Stimulated activated naive CD8-positive, alpha-beta T cell treated with anti-CD3 and anti-CD28 coated beads, Interleukin-15, amount 100 ng/mL, for 72 hours (primary cell): ENCODE results near the gene SFRP5.
A peak's percentile ranks its signal among the peaks of the same experiment; 100 is the strongest.

Experiments
- ATAC-seq: fragments of 150-1000 bp; cut with Tn5 transposase; 2 replicates; pipeline ENCODE4 v1.10.0; 2021; ENCODE audit warnings: mild to moderate bottlenecking, moderate library complexity
- DNase-seq, 2 donors: peaks; one replicate each; pipeline ENCODE4 v3.0.0; 2021 to 2022
- H3K27ac Mint-ChIP-seq, 2 donors: one replicate each; pipeline ENCODE4 v1.8.0; 2022; ENCODE audit warnings: mild to moderate bottlenecking in 2 of 2, mixed read lengths in 2 of 2, moderate library complexity in 2 of 2
- H3K27me3 Mint-ChIP-seq: one replicate; pipeline ENCODE4 v1.8.0; 2022; ENCODE audit warnings: mixed read lengths
- H3K4me1 Mint-ChIP-seq: one replicate; pipeline ENCODE4 v1.8.0; 2022; ENCODE audit warnings: mild to moderate bottlenecking, mixed read lengths
- H3K4me3 Mint-ChIP-seq, 2 donors: one replicate each; pipeline ENCODE4 v1.8.0; 2022; ENCODE audit warnings: mild to moderate bottlenecking in 2 of 2, mixed read lengths in 2 of 2, moderate library complexity in 1 of 2
- H3K9me3 Mint-ChIP-seq, 2 donors: one replicate each; pipeline ENCODE4 v1.8.0; 2022; ENCODE audit warnings: mixed read lengths in 2 of 2

The SFRP5 gene

DNA sequence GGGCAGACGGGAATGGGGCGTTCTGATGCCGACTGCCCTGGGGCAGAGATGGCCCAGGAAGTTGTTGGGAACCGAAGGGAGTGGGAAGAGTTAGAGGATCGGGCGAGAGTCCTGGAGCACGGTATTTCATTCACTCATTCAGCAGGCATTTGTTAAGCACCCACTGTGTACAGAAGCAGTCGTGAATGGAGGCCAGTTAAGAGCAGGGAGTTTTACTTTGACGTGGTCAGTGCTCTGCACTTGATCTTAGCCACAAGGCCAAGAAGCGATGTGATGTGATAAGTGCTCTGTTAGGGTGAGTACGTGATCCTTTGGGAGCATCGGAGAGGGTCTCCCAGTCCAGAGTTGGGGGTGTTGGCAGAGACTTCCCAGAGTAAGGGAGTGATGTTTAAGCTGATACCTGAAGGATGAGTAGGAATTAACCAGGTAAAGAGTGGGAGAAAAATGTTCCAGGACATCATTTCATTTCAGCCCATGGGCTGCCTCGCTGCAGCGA is 34.0 kb downstream of the SFRP5 start:
- no peak for DNase-seq
- peaks cover 0 to 8% of the 10 kb centered on the region in 2 donors for H3K9me3 Mint-ChIP-seq
- peak; percentile 43 for ATAC-seq
- peak overlapping the region; percentile 88 to 98 for H3K4me3 Mint-ChIP-seq
- no peaks in the 10 kb centered on the region for H3K27me3 Mint-ChIP-seq
- peaks cover 65% of the 10 kb centered on the region for H3K4me1 Mint-ChIP-seq
- H3K27ac Mint-ChIP-seq = peak overlapping the region; percentile 87 to 98

- DNase-seq (peak; percentile 94 to 97), ATAC-seq (peak; percentile 87)
- Mint-ChIP-seq H3K4me3 (peak within 1 kb of the TSS; percentile 88 to 98), H3K4me1 (peaks cover 60% of the 10 kb centered on the region), H3K9me3 (peaks cover 0 to 8% of the 10 kb centered on the region in 2 donors), H3K27ac (peak within 1 kb of the TSS; percentile 97 to 98), H3K27me3 (no peaks in the 10 kb centered on the region)
Observed at GRCh38 chr10:97736902-97737769, 34.7 kb downstream of the SFRP5 start, which contains the start of gene ZFYVE27. Gene ZFYVE27 (plus strand): TSS chr10:97737128. CDS start chr10:97738478, 1,350 bp downstream.

DNA sequence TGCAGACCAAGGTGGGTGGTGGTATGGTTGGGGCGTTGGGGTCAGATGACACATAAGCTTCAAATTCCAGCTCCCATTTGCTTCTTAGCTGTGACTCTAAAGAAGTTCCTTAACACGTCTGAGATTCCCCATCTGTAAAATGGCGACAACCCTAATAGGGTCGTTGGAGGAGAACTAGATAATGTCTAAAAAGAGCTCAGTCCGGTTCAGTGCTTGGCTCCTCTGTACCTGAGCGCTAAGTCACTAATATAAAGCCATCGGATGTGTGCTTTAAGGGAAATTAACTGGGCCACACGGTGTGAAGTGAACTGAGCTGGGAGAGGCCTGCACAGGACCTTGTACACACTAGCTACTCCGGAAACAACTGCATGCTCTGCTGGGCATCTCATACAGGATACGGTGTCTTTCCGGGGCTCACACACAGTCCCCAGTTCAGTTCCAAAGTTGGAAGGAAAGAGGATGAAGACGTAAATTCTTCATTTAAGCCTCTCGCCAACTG is 35.3 kb downstream of the SFRP5 start:
- ATAC-seq = peak; percentile 45
- Mint-ChIP-seq H3K27ac (peak overlapping the region; percentile 97 to 98), H3K9me3 (peaks cover 0 to 8% of the 10 kb centered on the region in 2 donors), H3K4me3 (peak overlapping the region; percentile 88 to 98), H3K4me1 (peaks cover 53% of the 10 kb centered on the region), H3K27me3 (no peaks in the 10 kb centered on the region)
- DNase-seq = no peak

GRCh38 chr10:97734021-97734420 is 37.8 kb downstream of the SFRP5 start:
- ATAC-seq = no peak
- no peak for DNase-seq
- H3K4me3 Mint-ChIP-seq = no peak overlapping the region
- H3K9me3 Mint-ChIP-seq = peaks cover 0 to 8% of the 10 kb centered on the region in 2 donors
- peaks cover 30% of the 10 kb centered on the region for H3K4me1 Mint-ChIP-seq
- H3K27ac Mint-ChIP-seq = no peak overlapping the region
- H3K27me3 Mint-ChIP-seq = peaks cover 5% of the 10 kb centered on the region

GRCh38 chr10:97733256-97733655 is 38.5 kb downstream of the SFRP5 start:
- no peak for DNase-seq
- peaks cover 0 to 8% of the 10 kb centered on the region in 2 donors for H3K9me3 Mint-ChIP-seq

DNA sequence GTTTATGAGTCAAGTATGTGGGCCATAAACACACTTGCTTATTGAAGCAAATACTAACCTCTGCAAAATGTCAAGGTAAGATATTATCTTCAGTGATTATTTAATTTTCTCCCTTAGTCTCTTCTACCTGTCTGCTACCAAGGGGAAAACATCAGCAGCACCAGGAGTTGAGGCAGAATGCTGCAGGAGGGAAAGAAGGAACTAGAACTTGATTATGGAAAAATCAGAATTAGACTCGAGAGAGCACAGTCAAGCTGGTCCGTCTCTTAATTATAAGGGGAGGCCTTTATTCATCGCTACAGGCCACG is 39.8 kb downstream of the SFRP5 start:
- no peak for ATAC-seq

More at GRCh38 chr10:97733256-97733655, 38.5 kb downstream of the SFRP5 start:
- Mint-ChIP-seq H3K27me3 (peaks cover 7% of the 10 kb centered on the region), H3K4me1 (peaks cover 24% of the 10 kb centered on the region), H3K27ac (no peak overlapping the region), H3K4me3 (no peak overlapping the region)
- ATAC-seq = no peak

DNA sequence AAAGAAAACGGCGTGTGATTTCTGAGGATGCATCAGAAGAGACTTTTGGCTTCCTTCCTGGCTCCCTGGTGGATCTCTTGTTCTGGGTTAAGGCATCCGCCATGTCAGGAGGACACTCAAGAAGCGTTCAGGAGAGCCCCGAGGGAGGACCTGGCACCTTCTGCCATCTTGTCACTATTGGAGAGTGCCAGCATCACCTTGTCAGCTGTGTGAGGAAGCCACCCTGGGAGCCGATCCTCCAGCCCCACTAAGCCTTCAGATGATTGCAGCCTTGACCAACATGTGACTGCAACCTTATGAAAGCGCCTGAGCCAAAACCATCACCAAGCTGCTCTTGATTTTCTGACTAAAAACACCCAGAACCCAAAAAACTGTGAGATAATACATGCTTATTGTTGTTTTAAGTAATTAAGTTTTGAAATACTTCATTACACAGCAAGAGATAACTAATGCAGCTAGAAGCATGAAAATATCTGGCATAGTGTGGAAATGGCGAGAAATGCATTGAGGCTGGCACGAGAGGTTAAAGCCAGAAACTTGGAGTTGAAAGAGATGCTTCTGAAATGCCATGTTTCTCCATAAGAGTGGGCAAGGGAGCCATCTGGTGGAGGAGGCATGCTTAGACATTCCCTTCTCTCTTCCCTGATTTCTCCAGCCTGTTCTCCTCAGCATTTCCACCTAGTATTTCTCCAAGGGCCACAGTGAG is 40.3 kb downstream of the SFRP5 start:
- peak; percentile 52 for ATAC-seq
- peaks cover 0 to 8% of the 10 kb centered on the region in 2 donors for H3K9me3 Mint-ChIP-seq
- H3K27ac Mint-ChIP-seq = no peak overlapping the region
- peaks cover 7% of the 10 kb centered on the region for H3K27me3 Mint-ChIP-seq
- peak; percentile 30 to 34 for DNase-seq
- peaks cover 10% of the 10 kb centered on the region for H3K4me1 Mint-ChIP-seq
- no peak overlapping the region for H3K4me3 Mint-ChIP-seq

More for the DNA sequence above, 39.8 kb downstream of the SFRP5 start:
- Mint-ChIP-seq H3K4me3 (no peak overlapping the region), H3K27ac (no peak overlapping the region), H3K4me1 (peaks cover 15% of the 10 kb centered on the region), H3K9me3 (peaks cover 0 to 8% of the 10 kb centered on the region in 2 donors), H3K27me3 (peaks cover 7% of the 10 kb centered on the region)
- DNase-seq = no peak

DNA sequence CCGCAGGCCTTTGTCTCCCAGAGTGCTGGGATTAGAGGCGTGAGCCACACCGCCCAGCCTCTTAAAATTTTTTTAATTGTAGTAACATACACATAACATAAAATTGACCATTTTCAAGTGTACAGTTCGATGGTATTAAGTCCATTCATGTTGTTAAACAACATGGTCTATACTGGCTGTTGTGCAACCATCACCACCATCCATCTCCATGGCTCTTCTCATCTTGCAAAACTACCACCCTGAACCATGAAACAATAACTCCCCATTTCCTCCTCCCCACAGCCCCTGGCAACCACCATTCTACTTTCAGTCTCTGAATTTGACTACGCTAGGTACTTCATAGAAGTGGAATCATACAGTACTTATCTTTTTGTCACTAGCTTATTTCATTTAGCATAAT is 42.8 kb downstream of the SFRP5 start:
- Mint-ChIP-seq H3K4me3 (no peak overlapping the region), H3K9me3 (no peaks in the 10 kb centered on the region), H3K27ac (no peak overlapping the region), H3K4me1 (no peaks in the 10 kb centered on the region), H3K27me3 (peaks cover 7% of the 10 kb centered on the region)
- no peak for ATAC-seq
- DNase-seq = no peak

GRCh38 chr10:97726636-97727178 is 45.1 kb downstream of the SFRP5 start:
- no peak overlapping the region for H3K27ac Mint-ChIP-seq
- DNase-seq = no peak
- no peaks in the 10 kb centered on the region for H3K9me3 Mint-ChIP-seq
- H3K4me1 Mint-ChIP-seq = no peaks in the 10 kb centered on the region
- peaks cover 7% of the 10 kb centered on the region for H3K27me3 Mint-ChIP-seq
- no peak for ATAC-seq
- H3K4me3 Mint-ChIP-seq = no peak overlapping the region

GRCh38 chr10:97724341-97724941 is 47.4 kb downstream of the SFRP5 start:
- Mint-ChIP-seq H3K4me1 (no peaks in the 10 kb centered on the region), H3K9me3 (no peaks in the 10 kb centered on the region), H3K27me3 (peaks cover 7% of the 10 kb centered on the region), H3K4me3 (no peak overlapping the region), H3K27ac (no peak overlapping the region)
- no peak for ATAC-seq
- DNase-seq = no peak

- Mint-ChIP-seq H3K4me3 (no peak overlapping the region), H3K9me3 (no peaks in the 10 kb centered on the region), H3K27ac (no peak overlapping the region), H3K4me1 (no peaks in the 10 kb centered on the region), H3K27me3 (no peaks in the 10 kb centered on the region)
- no peak for ATAC-seq
- DNase-seq = no peak
Observed at GRCh38 chr10:97723001-97723400, 48.8 kb downstream of the SFRP5 start.

- Mint-ChIP-seq H3K4me3 (no peak overlapping the region), H3K27ac (no peak overlapping the region), H3K27me3 (no peaks in the 10 kb centered on the region)
Observed at GRCh38 chr10:97721871-97722780, 49.7 kb downstream of the SFRP5 start.

DNA sequence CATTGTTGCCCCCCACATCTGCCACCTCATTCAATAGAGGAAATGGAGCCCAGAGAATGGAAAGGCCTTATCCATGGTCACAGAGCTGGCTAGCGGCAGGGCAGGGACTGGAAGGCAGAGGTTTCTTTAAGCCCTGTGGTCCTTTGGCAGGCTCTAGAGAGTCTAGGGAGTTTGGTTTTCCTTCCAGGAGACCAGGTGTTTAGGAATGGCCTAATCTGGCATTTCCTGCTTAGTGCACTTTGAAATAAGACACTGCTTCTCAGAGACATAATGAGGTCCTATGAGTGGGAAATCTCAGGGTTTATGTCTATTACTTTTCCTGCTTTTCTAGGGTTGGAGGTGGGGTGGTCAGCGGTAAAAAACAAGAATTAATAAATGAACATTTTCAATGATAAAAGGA is 52.2 kb downstream of the SFRP5 start:
- Mint-ChIP-seq H3K9me3 (no peaks in the 10 kb centered on the region), H3K27ac (no peak overlapping the region), H3K27me3 (no peaks in the 10 kb centered on the region), H3K4me1 (no peaks in the 10 kb centered on the region), H3K4me3 (no peak overlapping the region)
- DNase-seq (no peak), ATAC-seq (no peak)

More at GRCh38 chr10:97721871-97722780, 49.7 kb downstream of the SFRP5 start:
- ATAC-seq = no peak
- no peaks in the 10 kb centered on the region for H3K9me3 Mint-ChIP-seq
- DNase-seq = no peak
- no peaks in the 10 kb centered on the region for H3K4me1 Mint-ChIP-seq

DNA sequence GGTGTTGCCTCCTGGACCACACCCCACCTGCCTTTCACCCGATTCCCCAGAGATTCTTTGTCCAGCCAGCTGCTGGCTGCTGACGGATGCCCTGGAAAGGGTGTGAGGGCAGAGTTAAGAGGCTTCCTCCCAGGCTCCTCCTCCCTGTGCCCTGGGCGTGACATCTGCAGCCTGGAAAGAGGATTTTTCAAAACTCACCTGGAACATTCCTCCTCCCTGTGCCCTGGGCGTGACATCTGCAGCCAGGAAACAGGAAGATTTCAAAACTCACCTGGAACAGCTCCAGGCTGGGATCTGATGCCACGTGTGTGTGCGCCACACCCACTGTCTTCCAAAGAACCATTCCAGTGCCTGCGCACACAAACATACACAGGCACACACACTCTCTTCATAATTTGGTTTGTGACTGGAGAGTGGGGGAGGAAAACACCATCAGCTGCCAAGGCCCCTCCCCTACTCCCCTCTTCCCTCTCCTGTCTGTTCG is 53.1 kb downstream of the SFRP5 start:
- H3K4me3 Mint-ChIP-seq = no peak overlapping the region
- H3K27me3 Mint-ChIP-seq = no peaks in the 10 kb centered on the region
- no peak for ATAC-seq
- H3K9me3 Mint-ChIP-seq = no peaks in the 10 kb centered on the region
- H3K27ac Mint-ChIP-seq = no peak overlapping the region
- no peak for DNase-seq
- peaks cover 6% of the 10 kb centered on the region for H3K4me1 Mint-ChIP-seq
